ENCODE data around the gene HNF4A. TPM values are rescaled to one million over a fixed set of nuclear protein-coding genes. Genes with fewer than 3 reads are reported as not detected.

HNF4A gene
- total and polyA plus RNA-seq, 2 of the 4 experiments (the other 2 are of a cell fraction), result not detected

- H4K5ac ChIP-seq (ENCODE audit: low read depth, low read length), result no peak overlapping the region
- H2BK120ac ChIP-seq (ENCODE audit: low read depth, low read length), result no peak overlapping the region
- H2BK15ac ChIP-seq (ENCODE audit: low read depth, low read length), result no peak overlapping the region
- H3K14ac ChIP-seq (replicated peaks; ENCODE audit: low read depth, low read length), result no peak overlapping the region
- 63 to 100% methylated on average over 1 of the region's 4 CpGs for WGBS, 2 experiments (ENCODE audit: extremely low coverage in 2 of 2, insufficient read length in 1 of 2)
- dilution Hi-C loops (cut with HindIII; ENCODE audit: low sequenced_read_pairs, unreplicated experiment), result no loop called here
- ChIA-PET POLR2A (ENCODE audit: unreplicated experiment) (no interaction called here), CTCF (no interaction called here)
- H4K91ac ChIP-seq (ENCODE audit: insufficient read depth, low read depth, low read length), result no peak overlapping the region
- H2AFZ ChIP-seq (replicated peaks; ENCODE audit: low read length, poor library complexity), result no peak overlapping the region
- DNase-seq (no peak), ATAC-seq (ENCODE audit: low read depth) (no peak)
- intact Hi-C loops (cut with micrococcal nuclease), result no loop called here
- no peak overlapping the region for H4K8ac ChIP-seq (ENCODE audit: low read depth in 2 of 2, low read length in 2 of 2)
- no peaks in the 10 kb centered on the region for H3K4me1 ChIP-seq (ENCODE audit: control insufficient read depth, insufficient read depth, low read length)
- H3K4me2 ChIP-seq (ENCODE audit: low read depth, low read length), result no peak overlapping the region
- no peak overlapping the region for H3K4ac ChIP-seq (ENCODE audit: low read depth, low read length)
- no peaks in the 10 kb centered on the region for H3K9me1 ChIP-seq (ENCODE audit: insufficient read depth, low read length)
- no peaks in the 10 kb centered on the region for H3K9me3 ChIP-seq (ENCODE audit: control insufficient read depth, insufficient read depth, low read length)
- H3K36me3 ChIP-seq (ENCODE audit: control insufficient read depth, insufficient read depth, low read length), result no peaks in the 10 kb centered on the region
- H4K20me1 ChIP-seq (ENCODE audit: insufficient read depth, low read length), result no peaks in the 10 kb centered on the region
- no peak overlapping the region for H3K23ac ChIP-seq (ENCODE audit: low read depth, low read length)
- H3K9ac ChIP-seq (ENCODE audit: low read depth, low read length), result no peak overlapping the region
- H2AK9ac ChIP-seq (replicated peaks; ENCODE audit: low read depth, low read length, poor library complexity), result no peak overlapping the region
- H3K79me1 ChIP-seq (ENCODE audit: low read depth in 1 of 2, low read length in 2 of 2), result no peaks in the 10 kb centered on the region
- no peak overlapping the region for H3K4me3 ChIP-seq (ENCODE audit: insufficient read depth, low read depth, low read length)
- H2AK5ac ChIP-seq (ENCODE audit: low read depth, low read length), result no peak overlapping the region
- BruUV-seq (replicated peaks), result no TSS peak
- H2BK20ac ChIP-seq (ENCODE audit: low read depth, low read length), result no peak overlapping the region
- no peak overlapping the region for H3K56ac ChIP-seq (ENCODE audit: extremely low read depth, insufficient read depth, low read length)
- H3K27ac ChIP-seq (ENCODE audit: insufficient read depth, low read length), result no peak overlapping the region
- H2BK5ac ChIP-seq (ENCODE audit: low read depth, low read length, poor library complexity, severe bottlenecking), result no peak overlapping the region
- H3K27me3 ChIP-seq (ENCODE audit: control insufficient read depth, insufficient read depth, low read length), result peaks cover 31% of the 10 kb centered on the region
- in situ Hi-C loops (cut with MboI; ENCODE audit: low sequenced_read_pairs), result no loop called here
- no peak overlapping the region for H3K18ac ChIP-seq (ENCODE audit: low read depth, low read length)
- no peak for TF ChIP-seq MAFK (IDR thresholded peaks at IDR 0.05; ENCODE audit: low read depth, low read length)
- no peak for TF ChIP-seq RAD21 (IDR thresholded peaks at IDR 0.05; ENCODE audit: low read length)
- no peak for TF ChIP-seq FOS (IDR thresholded peaks at IDR 0.05; ENCODE audit: low read depth, low read length)
- TF ChIP-seq BHLHE40 (IDR thresholded peaks at IDR 0.05; ENCODE audit: low read depth, low read length), result no peak
- no peak for TF ChIP-seq RCOR1 (IDR thresholded peaks at IDR 0.05; ENCODE audit: insufficient replicate concordance, low read length)
- no peak for TF ChIP-seq RFX5 (IDR thresholded peaks at IDR 0.05; ENCODE audit: low read depth, low read length)
- no peak for TF ChIP-seq POLR2A (IDR thresholded peaks at IDR 0.05; ENCODE audit: low read depth, low read length)
- TF ChIP-seq NFE2L2 (IDR thresholded peaks at IDR 0.05; ENCODE audit: low read depth, low read length), result no peak
- TF ChIP-seq MAZ (IDR thresholded peaks at IDR 0.05; ENCODE audit: borderline replicate concordance, low read depth, low read length), result no peak
- TF ChIP-seq, protein P1, sequence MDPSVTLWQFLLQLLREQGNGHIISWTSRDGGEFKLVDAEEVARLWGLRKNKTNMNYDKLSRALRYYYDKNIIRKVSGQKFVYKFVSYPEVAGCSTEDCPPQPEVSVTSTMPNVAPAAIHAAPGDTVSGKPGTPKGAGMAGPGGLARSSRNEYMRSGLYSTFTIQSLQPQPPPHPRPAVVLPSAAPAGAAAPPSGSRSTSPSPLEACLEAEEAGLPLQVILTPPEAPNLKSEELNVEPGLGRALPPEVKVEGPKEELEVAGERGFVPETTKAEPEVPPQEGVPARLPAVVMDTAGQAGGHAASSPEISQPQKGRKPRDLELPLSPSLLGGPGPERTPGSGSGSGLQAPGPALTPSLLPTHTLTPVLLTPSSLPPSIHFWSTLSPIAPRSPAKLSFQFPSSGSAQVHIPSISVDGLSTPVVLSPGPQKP (IDR thresholded peaks at IDR 0.05; ENCODE audit: borderline replicate concordance, low read depth, low read length), result no peak
Observed at GRCh38 chr20:44420497-44420896, 65.0 kb downstream of the HNF4A start.
